Measurements from ENCODE around the gene ZNF223.

ZNF223 gene

DNA sequence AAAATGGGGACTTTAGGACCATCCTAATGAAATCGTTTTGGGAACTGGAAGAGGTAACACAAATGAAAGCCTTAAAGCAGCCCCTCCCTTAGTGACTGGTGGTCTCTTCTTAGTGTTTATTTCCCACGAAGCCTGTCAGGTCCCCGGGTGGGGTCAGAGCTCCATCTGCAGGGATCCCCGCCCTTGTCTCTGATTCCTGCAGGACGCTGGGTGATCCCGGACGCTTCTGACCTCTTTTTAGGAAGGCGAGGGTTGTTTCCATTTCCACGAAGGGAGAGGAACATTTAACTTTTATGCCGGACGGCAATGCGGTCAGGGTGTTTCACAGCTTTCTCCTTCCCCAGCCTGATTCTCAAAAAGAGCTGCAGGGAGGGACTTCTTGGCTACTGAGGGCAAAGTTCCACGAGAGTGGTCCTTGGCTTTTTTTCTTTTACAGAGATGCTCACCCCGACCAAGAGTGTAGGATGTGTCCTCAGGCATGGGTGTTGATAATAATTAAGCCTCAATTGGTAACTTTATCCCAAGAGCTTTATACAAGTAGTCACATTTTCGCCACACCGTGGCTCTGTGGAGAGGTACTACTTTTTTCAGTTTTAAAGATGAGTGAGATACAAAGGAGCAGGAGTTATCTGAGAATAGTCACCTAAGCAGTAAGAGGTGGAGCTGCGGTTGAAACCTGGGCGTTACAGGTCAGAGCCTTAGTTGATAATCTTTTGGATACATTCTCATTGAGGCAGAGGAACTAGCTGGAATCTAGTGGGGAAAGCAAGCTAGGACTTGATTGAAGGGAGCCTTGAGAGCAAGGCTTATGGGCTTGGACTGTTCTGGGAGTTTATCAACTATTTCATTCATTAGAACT lies 20.9 kb downstream of the ZNF223 start:
- TF ChIP-seq CTCF (conservative IDR thresholded peaks at IDR 0.05), result peak; percentile 26
- peak overlapping the region; percentile 73 for H3K27ac ChIP-seq

- TF ChIP-seq CTCF (conservative IDR thresholded peaks at IDR 0.05), result no peak
- no peak overlapping the region for H3K27ac ChIP-seq
These were observed 24.5 kb downstream of the ZNF223 start for GRCh38 chr19:44076325-44076724.

DNA sequence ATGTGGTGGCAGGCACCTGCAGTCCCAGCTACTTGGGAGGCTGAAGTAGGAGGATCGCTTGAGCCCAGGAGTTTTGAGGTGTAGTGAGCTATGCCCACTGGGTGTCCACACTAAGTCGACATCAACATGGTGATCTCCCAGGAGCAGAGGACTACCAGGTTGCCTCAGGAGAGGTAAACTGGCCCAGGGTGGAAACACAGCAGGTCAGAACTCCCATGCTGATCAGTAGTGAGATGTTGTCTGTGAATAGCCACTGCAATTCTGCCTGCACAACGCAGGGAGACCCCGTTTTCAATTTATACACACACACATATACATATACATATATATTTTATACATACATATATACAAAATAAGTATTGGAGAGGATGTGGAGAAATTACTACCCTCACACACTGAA lies 40.3 kb downstream of the ZNF223 start:
- no peak for TF ChIP-seq CTCF (conservative IDR thresholded peaks at IDR 0.05)
- no peak overlapping the region for H3K27ac ChIP-seq

DNA sequence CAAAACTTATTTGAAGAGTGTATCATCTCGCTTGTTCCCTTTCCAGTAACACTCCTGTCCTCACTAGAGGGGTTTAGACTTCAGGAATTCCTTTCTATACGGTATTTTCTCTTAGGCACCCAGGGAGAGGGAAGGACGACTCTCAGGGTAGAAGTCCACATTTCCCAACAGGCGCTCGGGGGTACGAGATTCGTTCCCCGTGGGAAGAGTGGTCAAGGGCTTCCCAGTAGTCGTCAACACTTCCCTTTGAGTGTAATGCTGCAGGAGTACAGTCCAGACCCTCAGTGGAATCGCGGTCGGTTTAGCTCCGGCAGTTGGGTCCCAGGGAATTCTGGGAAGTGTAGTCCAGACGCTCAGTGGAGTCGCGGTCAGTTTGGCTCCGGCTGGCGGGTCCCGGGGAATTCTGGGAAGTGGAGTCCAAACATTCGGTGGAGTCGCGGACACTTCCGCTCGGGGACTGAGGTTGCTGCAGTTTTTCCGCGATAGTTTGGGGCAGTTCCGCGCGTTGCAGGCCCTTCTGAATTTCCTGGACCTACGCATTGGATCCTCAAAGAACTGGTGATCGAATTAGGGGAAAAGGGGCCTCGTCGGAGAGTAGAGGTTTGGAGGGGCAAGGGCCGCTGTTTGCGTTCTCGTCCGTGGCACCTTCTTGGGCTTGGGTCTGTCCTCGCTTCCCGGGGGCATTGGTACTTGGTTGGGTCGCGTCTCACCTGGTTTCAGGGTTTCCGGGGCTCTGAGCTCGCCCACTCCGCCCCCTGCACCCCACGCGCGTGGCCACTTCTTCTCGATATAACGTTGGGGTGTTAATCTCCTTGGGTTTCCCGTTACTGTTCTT lies 42.3 kb downstream of the ZNF223 start, which contains the start of gene ZNF224:
TSS of gene ZNF224 (plus strand) at position 431 of the 835 bp plus-strand sequence. CDS start 3,513 bp downstream, outside the sequence.
- H3K27ac ChIP-seq, result peak within 1 kb of the TSS; percentile 73
- no peak for TF ChIP-seq CTCF (conservative IDR thresholded peaks at IDR 0.05)

DNA sequence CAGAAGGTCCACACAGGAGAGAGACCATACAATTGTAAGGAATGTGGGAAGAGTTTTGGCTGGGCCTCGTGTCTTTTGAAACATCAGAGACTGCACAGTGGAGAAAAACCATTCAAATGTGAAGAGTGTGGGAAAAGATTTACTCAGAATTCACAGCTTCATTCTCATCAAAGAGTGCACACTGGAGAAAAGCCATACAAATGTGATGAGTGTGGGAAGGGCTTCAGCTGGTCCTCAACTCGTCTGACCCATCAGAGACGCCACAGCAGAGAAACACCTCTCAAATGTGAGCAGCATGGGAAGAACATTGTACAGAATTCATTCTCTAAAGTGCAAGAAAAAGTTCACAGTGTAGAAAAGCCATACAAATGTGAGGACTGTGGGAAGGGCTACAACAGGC lies 55.9 kb downstream of the ZNF223 start:
- TF ChIP-seq CTCF (conservative IDR thresholded peaks at IDR 0.05), result no peak
- H3K27ac ChIP-seq, result no peak overlapping the region

GRCh38 chr19:44109458-44109857 lies 57.6 kb downstream of the ZNF223 start:
- no peak overlapping the region for H3K27ac ChIP-seq
- no peak for TF ChIP-seq CTCF (conservative IDR thresholded peaks at IDR 0.05)

DNA sequence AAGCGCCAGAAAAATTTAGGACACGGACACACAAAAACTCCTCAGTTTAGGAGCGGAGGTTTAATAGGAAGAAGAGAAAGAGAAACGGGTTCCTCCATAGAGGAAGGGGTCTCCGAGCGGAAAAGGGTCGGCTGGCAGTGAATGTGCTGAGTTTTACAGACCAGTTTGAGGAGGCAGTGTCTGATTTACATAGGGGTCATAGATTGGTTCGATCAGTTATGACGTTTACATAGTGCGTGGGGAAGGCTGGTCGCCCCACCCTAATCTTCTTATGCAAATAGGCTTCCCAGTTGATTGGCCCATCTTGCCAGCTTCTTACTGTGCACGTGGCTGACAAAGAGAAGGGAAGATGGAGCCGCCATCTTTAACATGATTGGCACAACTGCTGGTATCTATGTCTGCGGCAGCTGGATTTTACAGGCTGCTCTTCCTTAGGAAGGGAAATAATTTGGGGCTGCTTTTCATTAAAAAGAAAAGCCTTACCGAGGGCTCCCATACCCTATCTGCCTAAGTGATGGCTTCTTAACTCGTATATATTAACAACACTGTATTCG lies 60.2 kb downstream of the ZNF223 start:
- peak overlapping the region; percentile 70 for H3K27ac ChIP-seq
- TF ChIP-seq CTCF (conservative IDR thresholded peaks at IDR 0.05), result no peak
